GM19193 (cell line): ENCODE data around the gene DDX49.

Experiments
- POLR2A ChIP-seq: IDR thresholded peaks from 4 replicates; pipeline ENCODE4 v1.6.1; 2011; ENCODE audit not compliant: insufficient read depth, insufficient read length; ENCODE audit errors: extremely low read depth

The DDX49 gene

GRCh38 chr19:18942692-18943091 lies 23.2 kb downstream of the DDX49 start:
- TF ChIP-seq POLR2A = no peak

- no peak for TF ChIP-seq POLR2A
Measured at GRCh38 chr19:18943465-18943864, 23.9 kb downstream of the DDX49 start.

- TF ChIP-seq POLR2A = no peak
Measured at GRCh38 chr19:18945297-18945696, 25.8 kb downstream of the DDX49 start.

GRCh38 chr19:18946335-18946734 lies 26.8 kb downstream of the DDX49 start:
- TF ChIP-seq POLR2A = no peak

GRCh38 chr19:18946918-18947317 lies 27.4 kb downstream of the DDX49 start:
- no peak for TF ChIP-seq POLR2A

- TF ChIP-seq POLR2A = no peak
Measured at GRCh38 chr19:18948075-18948975, 28.8 kb downstream of the DDX49 start.

GRCh38 chr19:18948976-18949356 lies 29.5 kb downstream of the DDX49 start:
- no peak for TF ChIP-seq POLR2A

GRCh38 chr19:18949858-18950257 lies 30.3 kb downstream of the DDX49 start:
- no peak for TF ChIP-seq POLR2A

- no peak for TF ChIP-seq POLR2A
Measured at GRCh38 chr19:18951721-18952281, 32.3 kb downstream of the DDX49 start.

- no peak for TF ChIP-seq POLR2A
Measured at GRCh38 chr19:18954094-18954493, 34.6 kb downstream of the DDX49 start.

- TF ChIP-seq POLR2A = no peak
Measured at GRCh38 chr19:18955042-18955441, 35.5 kb downstream of the DDX49 start.

GRCh38 chr19:18960370-18960769 lies 40.9 kb downstream of the DDX49 start:
- no peak for TF ChIP-seq POLR2A

GRCh38 chr19:18961767-18962620 lies 42.5 kb downstream of the DDX49 start:
- TF ChIP-seq POLR2A = no peak

GRCh38 chr19:18964121-18964520 lies 44.6 kb downstream of the DDX49 start:
- TF ChIP-seq POLR2A = no peak

GRCh38 chr19:18966307-18966706 lies 46.8 kb downstream of the DDX49 start:
- TF ChIP-seq POLR2A = no peak

- no peak for TF ChIP-seq POLR2A
Measured at GRCh38 chr19:18967358-18968146, 48.0 kb downstream of the DDX49 start.
